ENCODE data around the gene ATP6V1B1.

Gene ATP6V1B1

GRCh38 chr2:70935468-70936164 lies at the start of gene ATP6V1B1:
Gene ATP6V1B1, plus strand, starts transcription at chr2:70935900. Its CDS starts 55 bp downstream, at chr2:70935955.
- no peak for DNase-seq (ENCODE audit: extremely low spot score)
- POLR2A ChIA-PET, result no interaction called here
- no peak for TF ChIP-seq CTCF (IDR thresholded peaks at IDR 0.05; ENCODE audit: control extremely low read depth, extremely low read depth, low read depth, missing control alignments)
- CTCF ChIA-PET, result interaction anchor here (1.3 to 3.0 kb wide), 3 partner anchors 12 to 64 kb away, joined by 6 to 17 read pairs (median 8); no protein-coding TSS in a partner anchor

DNA sequence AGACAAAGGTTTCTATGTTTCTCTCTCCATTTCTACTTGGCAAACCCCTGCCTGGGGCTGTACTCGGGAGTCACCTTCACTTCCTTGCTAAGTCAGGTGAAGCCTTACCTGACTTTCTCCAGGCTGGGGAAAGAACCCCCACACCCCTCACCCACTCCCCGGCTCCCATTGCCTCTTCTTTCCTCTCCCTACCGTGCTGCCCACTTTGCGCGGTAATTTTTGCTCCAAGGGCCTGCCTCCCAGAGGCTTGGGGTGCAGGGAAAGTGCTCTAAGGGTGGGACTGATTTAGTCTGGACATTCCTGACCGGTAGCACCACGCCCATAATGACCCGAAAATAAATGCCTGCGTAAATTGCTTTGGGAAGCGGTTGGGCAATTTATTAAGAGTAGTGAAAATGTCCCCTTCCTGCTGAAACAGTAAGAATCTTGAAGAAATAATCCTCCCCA lies 49.1 kb upstream of the ATP6V1B1 start:
- POLR2A ChIA-PET, result no interaction called here
- CTCF ChIA-PET, result no interaction called here
- TF ChIP-seq CTCF (IDR thresholded peaks at IDR 0.05; ENCODE audit: control extremely low read depth, extremely low read depth, low read depth, missing control alignments), result no peak
- no peak for DNase-seq (ENCODE audit: extremely low spot score)

GRCh38 chr2:70887208-70887549 lies 48.5 kb upstream of the ATP6V1B1 start:
- ChIA-PET POLR2A (no interaction called here), CTCF (no interaction called here)
- no peak for TF ChIP-seq CTCF (IDR thresholded peaks at IDR 0.05; ENCODE audit: control extremely low read depth, extremely low read depth, low read depth, missing control alignments)
- DNase-seq (ENCODE audit: extremely low spot score), result no peak

- ChIA-PET POLR2A (no interaction called here), CTCF (interaction anchor here (1.5 kb wide), 1 partner anchor 15 kb away, joined by 3 read pairs; no protein-coding TSS in a partner anchor)
- peak; percentile 59 for DNase-seq (ENCODE audit: extremely low spot score)
- TF ChIP-seq CTCF (IDR thresholded peaks at IDR 0.05; ENCODE audit: control extremely low read depth, extremely low read depth, low read depth, missing control alignments), result no peak
Measured at GRCh38 chr2:70887550-70888246, 48.0 kb upstream of the ATP6V1B1 start.

GRCh38 chr2:70888366-70888922 lies 47.3 kb upstream of the ATP6V1B1 start:
- ChIA-PET POLR2A (no interaction called here), CTCF (interaction anchor here (1.5 kb wide), 1 partner anchor 16 kb away, joined by 3 read pairs; no protein-coding TSS in a partner anchor)
- DNase-seq (ENCODE audit: extremely low spot score), result peak; percentile 13
- no peak for TF ChIP-seq CTCF (IDR thresholded peaks at IDR 0.05; ENCODE audit: control extremely low read depth, extremely low read depth, low read depth, missing control alignments)

- DNase-seq (ENCODE audit: extremely low spot score), result peak; percentile 16
- ChIA-PET CTCF (interaction anchor here (1.5 kb wide), 1 partner anchor 17 kb away, joined by 3 read pairs; no protein-coding TSS in a partner anchor), POLR2A (no interaction called here)
- no peak for TF ChIP-seq CTCF (IDR thresholded peaks at IDR 0.05; ENCODE audit: control extremely low read depth, extremely low read depth, low read depth, missing control alignments)
Measured at GRCh38 chr2:70888923-70889715, 46.6 kb upstream of the ATP6V1B1 start.

All from GM10248 (cell line).